ENCODE measurements around the gene RGCC.

GRCh38 chr13:41502673-41503072 lies 45.3 kb downstream of the RGCC start:
- TF ChIP-seq CTCF (IDR thresholded peaks at IDR 0.05; ENCODE audit: extremely low read depth in 1 of 2, insufficient read depth in 1 of 2, low read depth in 1 of 2, low read length in 2 of 2) (no peak), POLR2A (IDR thresholded peaks at IDR 0.05; ENCODE audit: low read depth, low read length) (no peak), EZH2 (IDR thresholded peaks at IDR 0.05; ENCODE audit: borderline replicate concordance, low read depth, low read length, severe bottlenecking) (no peak)
